ENCODE results near the gene SUGP2.

Gene SUGP2

DNA sequence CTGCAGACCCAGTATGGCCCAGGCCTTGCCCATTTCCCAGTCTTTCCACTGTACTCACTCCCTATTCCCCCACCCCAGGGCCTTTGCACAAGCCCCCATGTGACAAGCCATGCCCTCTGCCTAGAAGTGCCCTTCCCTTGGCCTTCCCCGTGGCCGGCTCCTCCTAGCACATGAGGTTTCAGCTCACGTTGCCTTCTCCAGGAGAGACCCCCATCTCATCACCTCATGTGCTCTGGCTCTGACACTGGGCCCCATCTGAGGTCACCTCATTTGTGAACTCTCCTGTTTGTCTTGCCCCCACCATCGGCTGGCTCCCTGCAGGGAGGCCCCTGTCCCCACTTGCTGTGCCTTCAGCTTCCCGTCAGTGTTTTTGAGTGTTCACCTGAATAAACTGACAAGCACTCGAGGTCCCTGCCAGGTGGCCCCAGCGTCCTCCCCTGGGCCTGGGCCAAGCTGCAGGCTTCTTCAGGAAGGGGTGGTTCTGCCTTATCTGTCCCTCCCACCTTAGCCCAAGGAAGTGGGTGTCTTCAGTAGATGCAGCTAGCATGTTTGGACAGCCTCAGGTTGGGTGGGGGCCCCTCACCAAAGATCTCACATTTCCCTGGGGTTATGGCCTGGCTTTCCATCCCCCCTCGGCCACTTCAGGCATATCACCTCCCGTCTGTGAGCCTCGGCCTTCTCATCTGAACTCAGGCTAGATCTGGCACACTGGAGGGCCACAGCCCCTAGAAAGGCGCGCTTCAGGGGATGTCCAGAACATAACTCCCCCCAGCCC is 26.7 kb upstream of the SUGP2 start:
- TF ChIP-seq, protein P1, sequence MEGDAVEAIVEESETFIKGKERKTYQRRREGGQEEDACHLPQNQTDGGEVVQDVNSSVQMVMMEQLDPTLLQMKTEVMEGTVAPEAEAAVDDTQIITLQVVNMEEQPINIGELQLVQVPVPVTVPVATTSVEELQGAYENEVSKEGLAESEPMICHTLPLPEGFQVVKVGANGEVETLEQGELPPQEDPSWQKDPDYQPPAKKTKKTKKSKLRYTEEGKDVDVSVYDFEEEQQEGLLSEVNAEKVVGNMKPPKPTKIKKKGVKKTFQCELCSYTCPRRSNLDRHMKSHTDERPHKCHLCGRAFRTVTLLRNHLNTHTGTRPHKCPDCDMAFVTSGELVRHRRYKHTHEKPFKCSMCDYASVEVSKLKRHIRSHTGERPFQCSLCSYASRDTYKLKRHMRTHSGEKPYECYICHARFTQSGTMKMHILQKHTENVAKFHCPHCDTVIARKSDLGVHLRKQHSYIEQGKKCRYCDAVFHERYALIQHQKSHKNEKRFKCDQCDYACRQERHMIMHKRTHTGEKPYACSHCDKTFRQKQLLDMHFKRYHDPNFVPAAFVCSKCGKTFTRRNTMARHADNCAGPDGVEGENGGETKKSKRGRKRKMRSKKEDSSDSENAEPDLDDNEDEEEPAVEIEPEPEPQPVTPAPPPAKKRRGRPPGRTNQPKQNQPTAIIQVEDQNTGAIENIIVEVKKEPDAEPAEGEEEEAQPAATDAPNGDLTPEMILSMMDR (IDR thresholded peaks at IDR 0.05; ENCODE audit: borderline replicate concordance, control extremely low read depth, extremely low read depth, insufficient read depth, missing control alignments): no peak
- DNase-seq (ENCODE audit: low spot score): no peak
- in situ Hi-C loops (cut with MboI; ENCODE audit: low sequenced_read_pairs, unreplicated experiment): no loop called here

DNA sequence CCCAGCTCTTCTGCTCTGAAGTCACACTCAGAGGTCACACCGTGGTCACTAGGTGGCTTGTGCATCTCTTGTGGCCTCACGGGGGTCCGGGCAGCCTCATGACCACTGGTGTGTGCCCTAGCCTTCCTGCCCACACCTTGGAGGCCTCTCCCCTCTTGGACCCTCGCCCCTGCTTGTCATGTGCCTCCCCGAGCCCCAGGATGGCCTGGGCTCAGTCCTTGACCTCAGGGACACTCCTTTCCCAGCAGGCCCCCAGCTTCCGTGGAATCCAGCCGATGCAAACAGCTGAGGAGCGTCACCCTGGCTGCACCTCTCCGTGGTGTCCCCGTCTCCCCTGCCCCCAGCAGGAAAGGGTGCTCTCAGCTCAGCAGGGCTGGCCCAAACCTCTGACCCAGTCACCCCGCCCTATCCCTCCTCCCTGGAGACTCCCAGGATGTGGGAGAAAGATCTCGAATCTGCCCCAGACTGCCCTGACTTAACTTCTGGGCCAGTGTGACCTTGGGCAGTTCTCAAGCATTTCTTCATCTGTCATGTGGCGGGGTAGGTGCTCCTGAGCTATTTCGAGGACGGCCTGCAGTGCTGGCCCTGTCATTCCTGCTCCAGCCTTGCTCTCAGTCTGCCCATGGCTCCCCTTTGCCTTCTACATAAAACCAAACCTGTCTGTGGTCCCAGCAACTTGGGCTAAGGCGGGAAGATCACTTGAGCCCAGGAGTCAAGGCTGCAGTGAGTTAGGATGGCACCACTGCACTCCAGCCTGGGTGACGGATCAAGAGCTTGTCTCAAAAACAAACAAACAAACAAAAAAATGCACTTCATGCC is 25.9 kb upstream of the SUGP2 start:
- no peak for DNase-seq (ENCODE audit: low spot score)
- in situ Hi-C loops (cut with MboI; ENCODE audit: low sequenced_read_pairs, unreplicated experiment): no loop called here
- TF ChIP-seq, protein P1 (IDR thresholded peaks at IDR 0.05; ENCODE audit: borderline replicate concordance, control extremely low read depth, extremely low read depth, insufficient read depth, missing control alignments): no peak

DNA sequence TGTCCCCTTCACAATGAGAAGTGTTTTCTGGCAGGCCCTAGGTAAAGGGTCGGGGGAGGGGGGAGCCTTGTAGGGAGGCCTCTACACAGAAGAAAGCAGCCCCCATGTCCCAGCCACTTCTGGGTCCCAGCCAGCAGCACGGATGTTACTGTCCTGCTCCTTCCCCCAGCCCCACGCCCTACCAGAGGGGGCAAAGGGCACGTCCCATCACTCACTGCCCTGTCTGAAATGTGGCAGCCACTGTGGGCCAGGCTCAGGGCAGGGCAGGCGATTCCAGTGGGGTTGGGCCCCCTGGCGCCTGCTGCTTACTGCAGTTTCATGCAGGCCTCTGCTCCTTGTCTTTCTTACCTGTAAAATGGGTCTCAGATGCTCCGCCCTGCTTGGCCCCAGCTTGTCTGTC is 24.4 kb upstream of the SUGP2 start:
- TF ChIP-seq, protein P1 (IDR thresholded peaks at IDR 0.05; ENCODE audit: borderline replicate concordance, control extremely low read depth, extremely low read depth, insufficient read depth, missing control alignments): no peak
- in situ Hi-C loops (cut with MboI; ENCODE audit: low sequenced_read_pairs, unreplicated experiment): no loop called here
- no peak for DNase-seq (ENCODE audit: low spot score)

DNA sequence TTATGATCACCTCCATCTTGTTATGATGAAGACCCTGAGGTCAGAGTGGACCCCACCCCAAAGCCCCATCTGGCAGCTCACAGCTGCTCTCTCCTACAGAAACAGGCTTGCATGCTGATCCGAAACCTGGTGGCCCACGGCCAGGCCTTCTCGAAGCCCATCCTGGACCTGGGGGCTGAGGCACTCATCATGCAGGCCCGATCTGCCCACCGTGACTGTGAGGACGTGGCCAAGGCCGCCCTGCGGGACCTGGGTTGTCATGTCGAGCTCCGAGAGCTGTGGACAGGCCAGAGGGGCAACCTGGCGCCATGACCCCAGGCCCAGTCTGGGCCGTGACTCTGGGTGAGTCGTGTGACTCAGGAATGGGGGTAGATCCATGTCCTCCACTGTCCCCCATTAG is 24.0 kb upstream of the SUGP2 start:
- in situ Hi-C loops (cut with MboI; ENCODE audit: low sequenced_read_pairs, unreplicated experiment): no loop called here
- TF ChIP-seq, protein P1 (IDR thresholded peaks at IDR 0.05; ENCODE audit: borderline replicate concordance, control extremely low read depth, extremely low read depth, insufficient read depth, missing control alignments): no peak
- no peak for DNase-seq (ENCODE audit: low spot score)

DNA sequence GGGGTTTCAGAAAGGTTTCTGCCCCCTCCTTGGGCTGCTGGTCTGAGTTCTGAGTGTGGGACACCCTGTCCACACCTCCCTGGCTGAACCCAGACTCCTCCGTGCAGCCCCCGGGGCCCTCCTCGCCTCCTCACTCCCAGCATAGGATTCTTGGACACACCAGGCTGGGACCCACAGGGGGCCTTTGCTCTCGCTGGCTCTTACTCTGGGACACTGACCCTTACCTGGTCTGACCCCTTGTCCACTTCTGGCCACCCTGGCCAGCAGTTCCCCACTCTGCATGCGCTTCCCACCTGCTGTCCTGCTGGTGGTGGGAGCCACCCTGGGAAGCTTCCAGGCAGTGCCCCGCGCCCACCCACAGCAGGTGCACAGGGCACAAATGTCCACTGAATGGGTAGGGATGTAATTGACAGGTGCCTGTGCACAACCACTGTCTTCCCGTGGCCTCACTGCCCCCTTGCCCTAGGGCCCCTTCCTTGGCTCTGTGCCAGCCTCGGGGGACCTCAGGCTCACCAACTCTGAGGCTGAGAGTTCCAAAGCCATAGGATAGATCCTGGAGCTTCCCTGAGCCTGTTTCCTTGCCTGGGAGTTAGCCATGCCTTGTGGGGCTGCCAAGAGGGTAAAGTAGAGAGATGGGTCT is 23.4 kb upstream of the SUGP2 start:
- DNase-seq (ENCODE audit: low spot score): no peak
- in situ Hi-C loops (cut with MboI; ENCODE audit: low sequenced_read_pairs, unreplicated experiment): no loop called here
- TF ChIP-seq, protein P1 (IDR thresholded peaks at IDR 0.05; ENCODE audit: borderline replicate concordance, control extremely low read depth, extremely low read depth, insufficient read depth, missing control alignments): no peak

DNA sequence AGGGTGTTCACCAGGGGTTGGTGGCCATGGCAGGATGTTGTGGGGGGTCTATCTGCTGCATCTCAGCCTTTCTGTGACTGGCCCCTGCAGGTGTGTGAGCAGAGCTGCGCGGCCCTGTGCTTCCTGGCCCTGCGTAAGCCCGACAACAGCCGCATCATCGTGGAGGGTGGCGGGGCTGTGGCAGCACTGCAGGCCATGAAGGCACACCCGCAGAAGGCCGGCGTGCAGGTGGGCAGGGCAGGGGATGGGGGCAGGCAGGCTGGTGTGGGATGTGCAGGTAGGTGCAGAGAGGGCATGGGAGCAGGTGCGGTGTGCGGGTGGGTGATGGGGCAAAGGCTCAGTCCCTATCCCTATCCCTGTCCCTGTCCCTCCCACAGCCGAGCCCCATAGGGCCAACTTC is 22.4 kb upstream of the SUGP2 start:
- TF ChIP-seq, protein P1 (IDR thresholded peaks at IDR 0.05; ENCODE audit: borderline replicate concordance, control extremely low read depth, extremely low read depth, insufficient read depth, missing control alignments): no peak
- DNase-seq (ENCODE audit: low spot score): no peak
- in situ Hi-C loops (cut with MboI; ENCODE audit: low sequenced_read_pairs, unreplicated experiment): no loop called here

Measured in GM13976 (cell line).